Measurements from ENCODE around the gene SYNPO2L.
"Not testable (repeated sequence)": the region's sequence is repeated elsewhere in the genome, so short reads cannot be mapped to it uniquely, and the experiment has no call there.

SYNPO2L gene

GRCh38 chr10:73623056-73623455 is 32.8 kb downstream of the SYNPO2L start:
- Histone ChIP-seq H4K8ac (ENCODE audit: low read depth, low read length) (no peak overlapping the region), H3K18ac (ENCODE audit: low read length) (no peak overlapping the region), H3K9ac (ENCODE audit: low read length) (no peak overlapping the region), H3K27me3 (ENCODE audit: insufficient read depth, low read length) (no peaks in the 10 kb centered on the region), H3K27ac (ENCODE audit: low read depth, low read length) (no peak overlapping the region), H3K79me1 (ENCODE audit: low read length) (peaks cover 11% of the 10 kb centered on the region), H3K36me3 (ENCODE audit: control insufficient read depth in 1 of 2, insufficient read depth in 2 of 2, low read length in 2 of 2) (no peaks in the 10 kb centered on the region), H2AFZ (ENCODE audit: insufficient read depth, low read length, poor library complexity) (no peak overlapping the region), H3K4ac (ENCODE audit: low read depth, low read length) (no peak overlapping the region), H3K14ac (ENCODE audit: low read length) (no peak overlapping the region), H4K12ac (ENCODE audit: low read depth, low read length) (no peak overlapping the region), H3K9me3 (ENCODE audit: insufficient read depth, low read depth, low read length) (no peaks in the 10 kb centered on the region), H3K79me2 (ENCODE audit: control insufficient read depth, insufficient read depth, low read length, poor library complexity) (peaks cover 7% of the 10 kb centered on the region), H3K4me2 (ENCODE audit: low read length) (no peak overlapping the region), H4K91ac (ENCODE audit: low read depth, low read length) (no peak overlapping the region), H2BK12ac (ENCODE audit: low read length) (no peak overlapping the region), H3K4me3 (ENCODE audit: low read depth, low read length) (no peak overlapping the region), H2BK120ac (ENCODE audit: insufficient read depth, low read length, poor library complexity) (no peak overlapping the region), H2BK5ac (ENCODE audit: low read depth, low read length, poor library complexity) (no peak overlapping the region), H2AK5ac (ENCODE audit: low read length) (no peak overlapping the region), H3K4me1 (ENCODE audit: control insufficient read depth in 1 of 2, insufficient read depth in 2 of 2, low read length in 2 of 2) (peaks cover 0 to 3% of the 10 kb centered on the region in 2 experiments), H3K23ac (ENCODE audit: low read length) (no peak overlapping the region)
- WGBS (ENCODE audit: extremely low coverage, insufficient coverage, insufficient read length) = no CpG with 5 or more reads among the region's 4 CpGs
- no peak for DNase-seq

- not testable (repeated sequence) for H3K4me3 ChIP-seq (ENCODE audit: low read depth, low read length); DNase-seq; H3K9ac ChIP-seq (ENCODE audit: low read length); H3K18ac ChIP-seq (ENCODE audit: low read length); H3K36me3 ChIP-seq (ENCODE audit: control insufficient read depth in 1 of 2, insufficient read depth in 2 of 2, low read length in 2 of 2); H4K12ac ChIP-seq (ENCODE audit: low read depth, low read length); H2BK5ac ChIP-seq (ENCODE audit: low read depth, low read length, poor library complexity); H4K91ac ChIP-seq (ENCODE audit: low read depth, low read length); H4K8ac ChIP-seq (ENCODE audit: low read depth, low read length); H3K4me2 ChIP-seq (ENCODE audit: low read length); H3K23ac ChIP-seq (ENCODE audit: low read length); H3K27ac ChIP-seq (ENCODE audit: low read depth, low read length); H2BK12ac ChIP-seq (ENCODE audit: low read length); H3K4me1 ChIP-seq (ENCODE audit: control insufficient read depth in 1 of 2, insufficient read depth in 2 of 2, low read length in 2 of 2); H3K4ac ChIP-seq (ENCODE audit: low read depth, low read length); H2AK5ac ChIP-seq (ENCODE audit: low read length); H3K79me1 ChIP-seq (ENCODE audit: low read length); H2BK120ac ChIP-seq (ENCODE audit: insufficient read depth, low read length, poor library complexity); H3K14ac ChIP-seq (ENCODE audit: low read length); H3K79me2 ChIP-seq (ENCODE audit: control insufficient read depth, insufficient read depth, low read length, poor library complexity); H3K9me3 ChIP-seq (ENCODE audit: insufficient read depth, low read depth, low read length); H3K27me3 ChIP-seq (ENCODE audit: insufficient read depth, low read length); H2AFZ ChIP-seq (ENCODE audit: insufficient read depth, low read length, poor library complexity)
- WGBS (ENCODE audit: extremely low coverage, insufficient coverage, insufficient read length) = no CpG with 5 or more reads among the region's 12 CpGs
Measured at GRCh38 chr10:73620974-73621373, 34.9 kb downstream of the SYNPO2L start.

DNA sequence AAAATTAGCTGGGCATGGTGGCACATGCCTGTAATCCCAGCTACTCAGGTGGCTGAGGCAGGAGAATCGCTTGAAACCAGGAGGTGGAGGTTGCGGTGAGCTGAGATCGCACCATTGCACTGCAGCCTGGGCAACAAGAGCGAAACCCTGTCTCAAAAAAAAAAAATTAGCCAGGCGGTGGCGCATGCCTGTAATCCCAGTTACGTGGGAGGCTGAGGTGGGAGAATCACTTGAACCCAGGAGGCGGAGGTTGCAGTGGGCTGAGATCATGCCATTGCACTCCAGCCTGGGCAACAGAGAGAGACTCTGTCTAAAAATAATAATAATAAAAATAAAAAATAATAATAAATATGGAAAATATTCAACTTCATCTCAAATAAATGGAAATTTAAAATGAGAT is 38.7 kb downstream of the SYNPO2L start:
- not testable (repeated sequence) for H3K4ac ChIP-seq (ENCODE audit: low read depth, low read length); H3K27me3 ChIP-seq (ENCODE audit: insufficient read depth, low read length); H3K9me3 ChIP-seq (ENCODE audit: insufficient read depth, low read depth, low read length); H2AFZ ChIP-seq (ENCODE audit: insufficient read depth, low read length, poor library complexity); H3K14ac ChIP-seq (ENCODE audit: low read length); H3K18ac ChIP-seq (ENCODE audit: low read length); H2AK5ac ChIP-seq (ENCODE audit: low read length); H3K79me2 ChIP-seq (ENCODE audit: control insufficient read depth, insufficient read depth, low read length, poor library complexity); H3K4me1 ChIP-seq (ENCODE audit: control insufficient read depth in 1 of 2, insufficient read depth in 2 of 2, low read length in 2 of 2); H3K4me2 ChIP-seq (ENCODE audit: low read length); DNase-seq; H3K9ac ChIP-seq (ENCODE audit: low read length); H3K79me1 ChIP-seq (ENCODE audit: low read length); H4K91ac ChIP-seq (ENCODE audit: low read depth, low read length); H3K27ac ChIP-seq (ENCODE audit: low read depth, low read length); H2BK120ac ChIP-seq (ENCODE audit: insufficient read depth, low read length, poor library complexity); H4K8ac ChIP-seq (ENCODE audit: low read depth, low read length); H4K12ac ChIP-seq (ENCODE audit: low read depth, low read length); H3K4me3 ChIP-seq (ENCODE audit: low read depth, low read length); H3K23ac ChIP-seq (ENCODE audit: low read length); H2BK12ac ChIP-seq (ENCODE audit: low read length); H2BK5ac ChIP-seq (ENCODE audit: low read depth, low read length, poor library complexity); H3K36me3 ChIP-seq (ENCODE audit: control insufficient read depth in 1 of 2, insufficient read depth in 2 of 2, low read length in 2 of 2)
- WGBS (ENCODE audit: extremely low coverage, insufficient coverage, insufficient read length) = no CpG with 5 or more reads among the region's 8 CpGs

DNA sequence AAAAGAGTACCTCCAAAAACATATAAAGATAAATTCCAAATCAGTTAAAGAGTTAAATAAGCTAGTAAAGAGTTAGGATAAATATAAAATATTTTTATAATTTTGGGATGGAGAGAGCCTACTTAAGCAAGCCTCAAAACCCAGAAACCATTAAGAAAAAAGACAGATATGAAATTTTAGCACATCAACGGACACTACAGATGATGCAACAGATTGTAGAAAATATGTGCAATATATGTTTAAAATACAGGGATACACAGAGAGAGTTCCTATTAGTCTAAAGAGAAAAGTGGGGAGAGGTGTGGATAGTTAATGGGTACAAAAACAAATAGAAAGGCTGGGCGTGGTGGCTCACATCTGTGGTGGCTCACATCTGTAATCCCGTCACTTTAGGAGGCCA is 41.1 kb downstream of the SYNPO2L start:
- Histone ChIP-seq H4K91ac (ENCODE audit: low read depth, low read length) (no peak overlapping the region), H3K9ac (ENCODE audit: low read length) (no peak overlapping the region), H3K23ac (ENCODE audit: low read length) (no peak overlapping the region), H3K9me3 (ENCODE audit: insufficient read depth, low read depth, low read length) (no peaks in the 10 kb centered on the region), H3K4me2 (ENCODE audit: low read length) (no peak overlapping the region), H2AFZ (ENCODE audit: insufficient read depth, low read length, poor library complexity) (no peak overlapping the region), H3K79me2 (ENCODE audit: control insufficient read depth, insufficient read depth, low read length, poor library complexity) (no peaks in the 10 kb centered on the region), H3K4me1 (ENCODE audit: control insufficient read depth in 1 of 2, insufficient read depth in 2 of 2, low read length in 2 of 2) (no peaks in the 10 kb centered on the region), H3K18ac (ENCODE audit: low read length) (no peak overlapping the region), H2AK5ac (ENCODE audit: low read length) (no peak overlapping the region), H3K79me1 (ENCODE audit: low read length) (no peaks in the 10 kb centered on the region), H3K27ac (ENCODE audit: low read depth, low read length) (no peak overlapping the region), H3K14ac (ENCODE audit: low read length) (no peak overlapping the region), H2BK12ac (ENCODE audit: low read length) (no peak overlapping the region), H3K4me3 (ENCODE audit: low read depth, low read length) (no peak overlapping the region), H3K4ac (ENCODE audit: low read depth, low read length) (no peak overlapping the region), H3K27me3 (ENCODE audit: insufficient read depth, low read length) (no peaks in the 10 kb centered on the region), H4K8ac (ENCODE audit: low read depth, low read length) (no peak overlapping the region), H4K12ac (ENCODE audit: low read depth, low read length) (no peak overlapping the region), H2BK5ac (ENCODE audit: low read depth, low read length, poor library complexity) (no peak overlapping the region), H2BK120ac (ENCODE audit: insufficient read depth, low read length, poor library complexity) (no peak overlapping the region), H3K36me3 (ENCODE audit: control insufficient read depth in 1 of 2, insufficient read depth in 2 of 2, low read length in 2 of 2) (peaks cover 0 to 2% of the 10 kb centered on the region in 2 experiments)
- no peak for DNase-seq
- no CpG with 5 or more reads among the region's 3 CpGs for WGBS (ENCODE audit: extremely low coverage, insufficient coverage, insufficient read length)

All from trophoblast cell (in vitro differentiated cells and primary cell).